Prostate gland (tissue), 2 donors: Measurements from ENCODE around the gene ATE1.

ENCODE experiments used
- CTCF ChIP-seq, 4 experiments: fragments of 200-600 bp in 2 of 4; fragments of 450-650 bp in 2 of 4; sonication (generic) in 2 of 4; IDR thresholded peaks; 1 replicate in 3 of 4; 2 replicates in 1 of 4; pipeline ENCODE4 v1.5.1; 2016 to 2019; ENCODE audit warnings: antibody characterized with exemption in 4 of 4, mild to moderate bottlenecking in 2 of 4, moderate library complexity in 2 of 4
- POLR2AphosphoS5 ChIP-seq: sonication (generic); formaldehyde crosslinking; IDR thresholded peaks from one replicate; pipeline ENCODE4 v1.6.1; 2017; ENCODE audit warnings: antibody characterized with exemption

- no peak for TF ChIP-seq CTCF (IDR thresholded peaks at IDR 0.05)
- TF ChIP-seq POLR2AphosphoS5, result no peak
Measured at GRCh38 chr10:121822724-121823123, 105.1 kb downstream of the ATE1 start.
